ENCODE measurements around the gene PRSS56. TPM values are rescaled to one million over a fixed set of nuclear protein-coding genes. Genes with fewer than 3 reads are reported as not detected.

PRSS56 gene
- total RNA-seq, 1 donor from 2014 or later: not detected

DNA sequence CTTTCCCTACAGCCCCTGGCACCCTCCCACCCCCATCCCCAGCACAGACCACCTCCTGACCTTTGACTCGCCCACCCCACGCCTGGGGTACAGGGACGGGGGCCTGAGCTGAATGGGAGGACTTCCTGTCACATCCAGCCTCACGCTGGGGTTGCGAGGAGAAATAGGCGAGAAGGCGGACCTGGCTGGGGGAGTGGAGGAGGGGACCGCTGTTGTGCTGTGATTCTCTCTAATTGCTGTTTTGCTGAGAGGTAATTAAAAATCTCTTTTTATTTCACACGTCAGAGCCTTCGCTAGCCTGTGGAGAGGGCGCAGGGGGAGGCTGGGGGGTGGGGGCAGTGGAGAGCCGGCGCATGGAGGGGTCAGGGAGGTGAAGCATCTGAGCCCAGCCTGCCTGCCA is 22.8 kb upstream of the PRSS56 start:
- Mint-ChIP-seq H3K27ac (ENCODE audit: unreplicated experiment) (no peak overlapping the region), H3K4me3 (ENCODE audit: unreplicated experiment) (no peak overlapping the region), H3K9me3 (ENCODE audit: unreplicated experiment) (no peaks in the 10 kb centered on the region), H3K27me3 (ENCODE audit: low read depth, unreplicated experiment) (peaks cover 62% of the 10 kb centered on the region), H3K36me3 (ENCODE audit: low read depth, unreplicated experiment) (no peaks in the 10 kb centered on the region), H3K4me1 (ENCODE audit: low read depth, unreplicated experiment) (no peaks in the 10 kb centered on the region)
- no peaks in the 10 kb centered on the region for H3K36me3 ChIP-seq (ENCODE audit: insufficient read depth, low read length)
- DNase-seq (ENCODE audit: low read depth): no peak
- peaks cover 17% of the 10 kb centered on the region for H3K27me3 ChIP-seq (ENCODE audit: insufficient read depth, low read length)
- no peak overlapping the region for H3K9ac ChIP-seq (ENCODE audit: low read length)
- TF ChIP-seq EZH2 (IDR thresholded peaks at IDR 0.05; ENCODE audit: insufficient read depth, low read length): no peak
- TF ChIP-seq, protein P1, sequence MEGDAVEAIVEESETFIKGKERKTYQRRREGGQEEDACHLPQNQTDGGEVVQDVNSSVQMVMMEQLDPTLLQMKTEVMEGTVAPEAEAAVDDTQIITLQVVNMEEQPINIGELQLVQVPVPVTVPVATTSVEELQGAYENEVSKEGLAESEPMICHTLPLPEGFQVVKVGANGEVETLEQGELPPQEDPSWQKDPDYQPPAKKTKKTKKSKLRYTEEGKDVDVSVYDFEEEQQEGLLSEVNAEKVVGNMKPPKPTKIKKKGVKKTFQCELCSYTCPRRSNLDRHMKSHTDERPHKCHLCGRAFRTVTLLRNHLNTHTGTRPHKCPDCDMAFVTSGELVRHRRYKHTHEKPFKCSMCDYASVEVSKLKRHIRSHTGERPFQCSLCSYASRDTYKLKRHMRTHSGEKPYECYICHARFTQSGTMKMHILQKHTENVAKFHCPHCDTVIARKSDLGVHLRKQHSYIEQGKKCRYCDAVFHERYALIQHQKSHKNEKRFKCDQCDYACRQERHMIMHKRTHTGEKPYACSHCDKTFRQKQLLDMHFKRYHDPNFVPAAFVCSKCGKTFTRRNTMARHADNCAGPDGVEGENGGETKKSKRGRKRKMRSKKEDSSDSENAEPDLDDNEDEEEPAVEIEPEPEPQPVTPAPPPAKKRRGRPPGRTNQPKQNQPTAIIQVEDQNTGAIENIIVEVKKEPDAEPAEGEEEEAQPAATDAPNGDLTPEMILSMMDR (IDR thresholded peaks at IDR 0.05; ENCODE audit: insufficient read depth, low read depth, low read length): no peak
- no peak overlapping the region for H2AFZ ChIP-seq (ENCODE audit: low read depth, low read length)
- H3K9me3 ChIP-seq (ENCODE audit: insufficient read depth, low read depth, low read length): no peaks in the 10 kb centered on the region
- no peak overlapping the region for H3K27ac ChIP-seq (ENCODE audit: low read depth, low read length)
- H3K4me2 ChIP-seq (ENCODE audit: low read length): no peak overlapping the region
- no peaks in the 10 kb centered on the region for H3K4me1 ChIP-seq (ENCODE audit: insufficient read depth, low read length)
- H4K20me1 ChIP-seq (ENCODE audit: insufficient read depth, low read length): no peaks in the 10 kb centered on the region
- no peaks in the 10 kb centered on the region for H3K79me2 ChIP-seq (ENCODE audit: insufficient read depth, low read length)
- no peak for FAIRE-seq
- no peak overlapping the region for H3K4me3 ChIP-seq (ENCODE audit: insufficient read depth, low read depth, low read length)

DNA sequence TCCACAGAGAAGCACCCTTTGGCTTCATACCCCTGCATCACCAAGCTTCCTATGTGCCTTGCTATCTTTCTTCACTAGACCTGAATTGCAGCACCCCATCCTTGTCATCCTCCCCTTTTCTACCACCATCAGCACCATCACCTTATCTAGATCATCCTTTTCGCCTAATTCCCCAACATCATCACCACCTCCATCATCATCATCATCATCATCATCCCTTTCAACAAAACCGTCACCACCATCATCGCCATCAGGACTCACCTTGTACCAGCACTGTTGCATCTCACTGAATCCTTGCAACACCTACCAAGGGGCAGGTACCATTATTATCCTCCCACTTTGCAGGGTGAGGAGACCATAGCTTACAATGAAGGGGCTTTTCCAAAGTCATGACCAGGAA is 21.7 kb upstream of the PRSS56 start:
- TF ChIP-seq, protein P1 (IDR thresholded peaks at IDR 0.05; ENCODE audit: insufficient read depth, low read depth, low read length): no peak
- no peak for TF ChIP-seq EZH2 (IDR thresholded peaks at IDR 0.05; ENCODE audit: insufficient read depth, low read length)
- no peak overlapping the region for H3K27ac Mint-ChIP-seq (ENCODE audit: unreplicated experiment)
- H3K9me3 Mint-ChIP-seq (ENCODE audit: unreplicated experiment): no peaks in the 10 kb centered on the region
- Histone ChIP-seq H3K27me3 (ENCODE audit: insufficient read depth, low read length) (peaks cover 20% of the 10 kb centered on the region), H3K9ac (ENCODE audit: low read length) (no peak overlapping the region), H3K36me3 (ENCODE audit: insufficient read depth, low read length) (no peaks in the 10 kb centered on the region), H3K4me3 (ENCODE audit: insufficient read depth, low read depth, low read length) (no peak overlapping the region), H3K27ac (ENCODE audit: low read depth, low read length) (no peak overlapping the region), H3K79me2 (ENCODE audit: insufficient read depth, low read length) (no peaks in the 10 kb centered on the region), H3K4me1 (ENCODE audit: insufficient read depth, low read length) (no peaks in the 10 kb centered on the region), H4K20me1 (ENCODE audit: insufficient read depth, low read length) (no peaks in the 10 kb centered on the region), H3K9me3 (ENCODE audit: insufficient read depth, low read depth, low read length) (no peaks in the 10 kb centered on the region), H2AFZ (ENCODE audit: low read depth, low read length) (no peak overlapping the region), H3K4me2 (ENCODE audit: low read length) (no peak overlapping the region)
- H3K4me1 Mint-ChIP-seq (ENCODE audit: low read depth, unreplicated experiment): no peaks in the 10 kb centered on the region
- DNase-seq (ENCODE audit: low read depth) (no peak), FAIRE-seq (no peak)
- peaks cover 58% of the 10 kb centered on the region for H3K27me3 Mint-ChIP-seq (ENCODE audit: low read depth, unreplicated experiment)
- no peak overlapping the region for H3K4me3 Mint-ChIP-seq (ENCODE audit: unreplicated experiment)
- no peaks in the 10 kb centered on the region for H3K36me3 Mint-ChIP-seq (ENCODE audit: low read depth, unreplicated experiment)

DNA sequence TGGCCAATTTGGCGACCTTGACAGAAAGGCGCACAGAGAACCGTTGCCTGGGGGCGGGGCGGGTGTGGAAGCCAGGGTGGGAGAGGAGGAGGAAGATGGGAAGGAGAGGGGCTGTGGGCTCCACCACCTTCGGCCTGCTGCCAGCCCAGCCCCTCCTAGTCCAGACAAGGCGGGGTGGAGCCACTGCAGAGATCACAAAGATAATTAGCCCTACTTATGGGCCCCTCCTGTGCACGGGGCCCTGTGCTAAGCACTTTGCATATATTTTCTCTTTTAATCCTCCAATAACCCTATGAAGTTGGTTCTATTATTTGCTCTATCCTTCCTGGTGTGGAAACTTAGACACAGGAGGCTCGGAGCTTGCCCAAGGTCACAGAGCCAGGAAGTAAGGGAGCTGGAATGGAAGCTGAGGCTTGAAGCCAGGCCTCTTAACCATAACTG is 18.8 kb upstream of the PRSS56 start:
- H3K9me3 Mint-ChIP-seq (ENCODE audit: unreplicated experiment): no peaks in the 10 kb centered on the region
- TF ChIP-seq, protein P1 (IDR thresholded peaks at IDR 0.05; ENCODE audit: insufficient read depth, low read depth, low read length): no peak
- TF ChIP-seq EZH2 (IDR thresholded peaks at IDR 0.05; ENCODE audit: insufficient read depth, low read length): no peak
- no peaks in the 10 kb centered on the region for H3K4me1 ChIP-seq (ENCODE audit: insufficient read depth, low read length)
- no peak overlapping the region for H3K9ac ChIP-seq (ENCODE audit: low read length)
- no peaks in the 10 kb centered on the region for H3K79me2 ChIP-seq (ENCODE audit: insufficient read depth, low read length)
- H3K36me3 ChIP-seq (ENCODE audit: insufficient read depth, low read length): no peaks in the 10 kb centered on the region
- H3K27me3 Mint-ChIP-seq (ENCODE audit: low read depth, unreplicated experiment): peaks cover 60% of the 10 kb centered on the region
- no peak overlapping the region for H3K4me2 ChIP-seq (ENCODE audit: low read length)
- H3K27ac ChIP-seq (ENCODE audit: low read depth, low read length): no peak overlapping the region
- H3K27me3 ChIP-seq (ENCODE audit: insufficient read depth, low read length): peaks cover 37% of the 10 kb centered on the region
- peaks cover 2% of the 10 kb centered on the region for H3K36me3 Mint-ChIP-seq (ENCODE audit: low read depth, unreplicated experiment)
- H3K4me3 ChIP-seq (ENCODE audit: insufficient read depth, low read depth, low read length): no peak overlapping the region
- no peak overlapping the region for H3K27ac Mint-ChIP-seq (ENCODE audit: unreplicated experiment)
- H4K20me1 ChIP-seq (ENCODE audit: insufficient read depth, low read length): peaks cover 6% of the 10 kb centered on the region
- H2AFZ ChIP-seq (ENCODE audit: low read depth, low read length): no peak overlapping the region
- no peaks in the 10 kb centered on the region for H3K4me1 Mint-ChIP-seq (ENCODE audit: low read depth, unreplicated experiment)
- H3K4me3 Mint-ChIP-seq (ENCODE audit: unreplicated experiment): no peak overlapping the region
- DNase-seq (ENCODE audit: low read depth) (no peak), FAIRE-seq (no peak)
- H3K9me3 ChIP-seq (ENCODE audit: insufficient read depth, low read depth, low read length): no peaks in the 10 kb centered on the region
